Keratinocyte (primary cell): Measurements from ENCODE around the gene KCNAB2.

ENCODE experiments used
- EZH2 ChIP-seq: IDR thresholded peaks from one replicate; pipeline ENCODE4 v1.6.1; 2012; ENCODE audit warnings: inconsistent platforms, mild to moderate bottlenecking, low read length, moderate library complexity
- TF ChIP-seq, protein P1 (sequence below), 3 experiments: IDR thresholded peaks in 1 of 3; conservative IDR thresholded peaks in 1 of 3; optimal IDR thresholded peaks in 1 of 3; 2 replicates in 2 of 3; 3 replicates in 1 of 3; pipeline versions ENCODE3 to v1.5.1; 2011; ENCODE audit warnings: low read length in 3 of 3, mild to moderate bottlenecking in 3 of 3, moderate library complexity in 2 of 3, control low read depth in 1 of 3, inconsistent platforms in 1 of 3; ENCODE audit not compliant: insufficient read depth in 2 of 3; ENCODE audit errors: extremely low read depth in 1 of 3

GRCh38 chr1:6090996-6091822, 45.5 kb downstream of the KCNAB2 start:
- TF ChIP-seq, protein P1, sequence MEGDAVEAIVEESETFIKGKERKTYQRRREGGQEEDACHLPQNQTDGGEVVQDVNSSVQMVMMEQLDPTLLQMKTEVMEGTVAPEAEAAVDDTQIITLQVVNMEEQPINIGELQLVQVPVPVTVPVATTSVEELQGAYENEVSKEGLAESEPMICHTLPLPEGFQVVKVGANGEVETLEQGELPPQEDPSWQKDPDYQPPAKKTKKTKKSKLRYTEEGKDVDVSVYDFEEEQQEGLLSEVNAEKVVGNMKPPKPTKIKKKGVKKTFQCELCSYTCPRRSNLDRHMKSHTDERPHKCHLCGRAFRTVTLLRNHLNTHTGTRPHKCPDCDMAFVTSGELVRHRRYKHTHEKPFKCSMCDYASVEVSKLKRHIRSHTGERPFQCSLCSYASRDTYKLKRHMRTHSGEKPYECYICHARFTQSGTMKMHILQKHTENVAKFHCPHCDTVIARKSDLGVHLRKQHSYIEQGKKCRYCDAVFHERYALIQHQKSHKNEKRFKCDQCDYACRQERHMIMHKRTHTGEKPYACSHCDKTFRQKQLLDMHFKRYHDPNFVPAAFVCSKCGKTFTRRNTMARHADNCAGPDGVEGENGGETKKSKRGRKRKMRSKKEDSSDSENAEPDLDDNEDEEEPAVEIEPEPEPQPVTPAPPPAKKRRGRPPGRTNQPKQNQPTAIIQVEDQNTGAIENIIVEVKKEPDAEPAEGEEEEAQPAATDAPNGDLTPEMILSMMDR (optimal IDR thresholded peaks at IDR 0.05 in 1 of 3, IDR thresholded peaks at IDR 0.05 in 1 of 3, conservative IDR thresholded peaks at IDR 0.05 in 1 of 3; ENCODE audit: extremely low read depth in 1 of 3, insufficient read depth in 2 of 3, low read length in 3 of 3) = no peak
- TF ChIP-seq EZH2 = no peak
